ENCODE measurements around the gene DNAJC27. TPM values are rescaled to one million over a fixed set of nuclear protein-coding genes. Genes with fewer than 3 reads are reported as not detected.

Gene DNAJC27
- polyA plus RNA-seq, 1 experiment: 2.3 TPM

- DNase-seq (ENCODE audit: low read depth): no peak
- Histone ChIP-seq H3K4me3 (ENCODE audit: low read depth, low read length) (no peak overlapping the region), H3K27me3 (ENCODE audit: control insufficient read depth, insufficient read depth, low read length) (no peaks in the 10 kb centered on the region), H3K36me3 (ENCODE audit: control insufficient read depth, insufficient read depth, low read length) (peaks cover 2% of the 10 kb centered on the region; the same call in 1 of the 2 replicates)
- no peak for TF ChIP-seq CTCF (IDR thresholded peaks at IDR 0.05; ENCODE audit: insufficient read depth, low read depth, low read length)
- POLR2A ChIA-PET: no interaction called here
- CTCF ChIA-PET: interaction anchor here (1.0 kb wide), 1 partner anchor 9 kb away, joined by 3 read pairs; no protein-coding TSS in a partner anchor
These were observed 63.3 kb downstream of the DNAJC27 start for GRCh38 chr2:24908461-24908901.

- CTCF ChIA-PET: no interaction called here
- no peak for DNase-seq (ENCODE audit: low read depth)
- no peak overlapping the region for H3K4me3 ChIP-seq (ENCODE audit: low read depth, low read length)
- peaks cover 2% of the 10 kb centered on the region; the same call in 1 of the 2 replicates for H3K36me3 ChIP-seq (ENCODE audit: control insufficient read depth, insufficient read depth, low read length)
- POLR2A ChIA-PET: no interaction called here
- no peak for TF ChIP-seq CTCF (IDR thresholded peaks at IDR 0.05; ENCODE audit: insufficient read depth, low read depth, low read length)
- H3K27me3 ChIP-seq (ENCODE audit: control insufficient read depth, insufficient read depth, low read length): no peaks in the 10 kb centered on the region
These were observed 64.6 kb downstream of the DNAJC27 start for GRCh38 chr2:24907116-24907515.

- ChIA-PET CTCF (no interaction called here), POLR2A (no interaction called here)
- H3K36me3 ChIP-seq (ENCODE audit: control insufficient read depth, insufficient read depth, low read length): no peaks in the 10 kb centered on the region
- no peaks in the 10 kb centered on the region for H3K27me3 ChIP-seq (ENCODE audit: control insufficient read depth, insufficient read depth, low read length)
- TF ChIP-seq CTCF (IDR thresholded peaks at IDR 0.05; ENCODE audit: insufficient read depth, low read depth, low read length): no peak
- H3K4me3 ChIP-seq (ENCODE audit: low read depth, low read length): no peak overlapping the region
- DNase-seq (ENCODE audit: low read depth): no peak
These were observed 65.3 kb downstream of the DNAJC27 start for GRCh38 chr2:24906466-24906865.

- Histone ChIP-seq H3K27me3 (ENCODE audit: control insufficient read depth, insufficient read depth, low read length) (no peaks in the 10 kb centered on the region), H3K4me3 (ENCODE audit: low read depth, low read length) (no peak overlapping the region)
- POLR2A ChIA-PET: no interaction called here
These were observed 68.3 kb downstream of the DNAJC27 start for GRCh38 chr2:24903161-24904103.

More at GRCh38 chr2:24903161-24904103, 68.3 kb downstream of the DNAJC27 start:
- DNase-seq (ENCODE audit: low read depth): no peak
- peaks cover 2% of the 10 kb centered on the region; the same call in 1 of the 2 replicates for H3K36me3 ChIP-seq (ENCODE audit: control insufficient read depth, insufficient read depth, low read length)
- CTCF ChIA-PET: no interaction called here
- TF ChIP-seq CTCF (IDR thresholded peaks at IDR 0.05; ENCODE audit: insufficient read depth, low read depth, low read length): no peak

All from BJ (cell line).